Smooth muscle cell (in vitro differentiated cells): ENCODE measurements around the gene CCL22. TPM values are rescaled to one million over a fixed set of nuclear protein-coding genes. Genes with fewer than 3 reads are reported as not detected.

Source experiments
- DNase-seq: peaks from one replicate; lab custom pipeline; 2025; ENCODE audit not compliant: unreplicated experiment; lab: John Stamatoyannopoulos, UW
- H2AFZ ChIP-seq: fragments of 200-600 bp; sonication (generic); 2 replicates; pipeline ENCODE4 v1.6.0; 2016; ENCODE audit warnings: antibody characterized with exemption, low read depth, mild to moderate bottlenecking
- H3F3A ChIP-seq: fragments of 200-600 bp; sonication (generic); 2 replicates; pipeline ENCODE4 v1.6.0; 2017; ENCODE audit warnings: antibody characterized with exemption, low read depth
- H3K27ac ChIP-seq: fragments of 200-600 bp; sonication (generic); 2 replicates; pipeline ENCODE4 v1.5.1; 2016; ENCODE audit warnings: low read depth, mild to moderate bottlenecking
- H3K27me3 ChIP-seq: fragments of 200-600 bp; sonication (generic); 2 replicates; pipeline ENCODE4 v1.6.1; 2016; ENCODE audit warnings: low read depth, mild to moderate bottlenecking
- H3K36me3 ChIP-seq: fragments of 200-600 bp; sonication (generic); 2 replicates; pipeline ENCODE4 v1.5.1; 2016; ENCODE audit warnings: low read depth
- H3K4me1 ChIP-seq: fragments of 200-600 bp; sonication (generic); 2 replicates; pipeline ENCODE4 v1.5.1; 2016; ENCODE audit warnings: low read depth
- H3K4me2 ChIP-seq: fragments of 200-600 bp; sonication (generic); 2 replicates; pipeline ENCODE4 v1.6.0; 2016; ENCODE audit warnings: mild to moderate bottlenecking
- H3K4me3 ChIP-seq: fragments of 200-600 bp; sonication (generic); 2 replicates; pipeline ENCODE4 v1.5.1; 2016; ENCODE audit warnings: mild to moderate bottlenecking
- H3K79me2 ChIP-seq: fragments of 200-600 bp; sonication (generic); 2 replicates; pipeline ENCODE4 v1.6.0; 2016; ENCODE audit warnings: low read depth, mild to moderate bottlenecking
- H3K9ac ChIP-seq: fragments of 200-600 bp; sonication (generic); 2 replicates; pipeline ENCODE4 v1.6.0; 2016; ENCODE audit warnings: low read depth
- H3K9me3 ChIP-seq: fragments of 200-600 bp; sonication (generic); replicated peaks from 2 replicates; pipeline ENCODE4 v1.5.1; 2016; ENCODE audit warnings: low read depth
- H4K20me1 ChIP-seq: fragments of 200-600 bp; sonication (generic); 2 replicates; pipeline ENCODE4 v1.6.0; 2016; ENCODE audit warnings: low read depth
- CTCF ChIP-seq: fragments of 200-600 bp; sonication (generic); IDR thresholded peaks from 2 replicates; pipeline ENCODE4 v1.5.1; 2017; ENCODE audit warnings: borderline replicate concordance, mild to moderate bottlenecking, antibody characterized with exemption; ENCODE audit not compliant: insufficient read depth, poor library complexity, severe bottlenecking
- WGBS: methylation state at CpG from one replicate; pipeline ENCODE4 v1.1.7; 2016; ENCODE audit warnings: low lambda C conversion rate; 5-methylcytosine and 5-hydroxymethylcytosine counted together
- polyA plus RNA-seq: library from polyadenylated mRNA; unstranded; fragments of >200 nt; fragmentation: Nextera tagmentation; extraction: Ambion mirVana; gene quantifications from 2 replicates; pipeline ENCODE4 v1.2.1, GENCODE V29; 2016
- total RNA-seq: library from RNA; depleted of rRNA; stranded (reverse); fragments of >200 nt; gene quantifications from 2 replicates; pipeline ENCODE4 v1.2.3, GENCODE V29; 2014

CCL22 gene
- total RNA-seq (not detected in 2 replicates), polyA plus RNA-seq (not detected in 2 replicates)

GRCh38 chr16:57358527-57359095 is at the start of gene CCL22:
CCL22 (plus strand) TSS chr16:57358783; CDS start chr16:57358817, 34 bp downstream.
- Histone ChIP-seq H3K9ac (no peak within 1 kb of the TSS), H3K79me2 (no peaks in the 10 kb centered on the region), H3K9me3 (no peaks in the 10 kb centered on the region), H3K4me1 (no peaks in the 10 kb centered on the region), H4K20me1 (no peaks in the 10 kb centered on the region), H3K27me3 (no peaks in the 10 kb centered on the region), H2AFZ (no peak within 1 kb of the TSS), H3K4me2 (no peak within 1 kb of the TSS), H3K27ac (no peak within 1 kb of the TSS), H3F3A (no peaks in the 10 kb centered on the region), H3K36me3 (no peaks in the 10 kb centered on the region), H3K4me3 (no peak within 1 kb of the TSS)
- DNase-seq, result no peak
- no peak for TF ChIP-seq CTCF
- 87% methylated on average over 9 of the region's 9 CpGs for WGBS

- H3K27ac ChIP-seq, result no peak overlapping the region
- H3K4me1 ChIP-seq, result no peaks in the 10 kb centered on the region
- WGBS, result 60% methylated on average over 4 of the region's 4 CpGs
- H3K4me2 ChIP-seq, result no peak overlapping the region
- no peak for TF ChIP-seq CTCF
- H3K36me3 ChIP-seq, result no peaks in the 10 kb centered on the region
- no peaks in the 10 kb centered on the region for H3K9me3 ChIP-seq
- H3K4me3 ChIP-seq, result no peak overlapping the region
- no peaks in the 10 kb centered on the region for H3K27me3 ChIP-seq
- no peak overlapping the region for H3K9ac ChIP-seq
- H3F3A ChIP-seq, result peaks cover 6% of the 10 kb centered on the region
- DNase-seq, result no peak
- H2AFZ ChIP-seq, result no peak overlapping the region
- no peaks in the 10 kb centered on the region for H4K20me1 ChIP-seq
- H3K79me2 ChIP-seq, result no peaks in the 10 kb centered on the region
These were observed 47.8 kb upstream of the CCL22 start for GRCh38 chr16:57310801-57311200.

GRCh38 chr16:57313509-57313908 is 45.1 kb upstream of the CCL22 start:
- H3K9ac ChIP-seq, result no peak overlapping the region
- no peak overlapping the region for H3K4me3 ChIP-seq
- no peaks in the 10 kb centered on the region for H3K27me3 ChIP-seq
- H4K20me1 ChIP-seq, result no peaks in the 10 kb centered on the region
- 92% methylated on average over 2 of the region's 2 CpGs for WGBS
- no peaks in the 10 kb centered on the region for H3K4me1 ChIP-seq
- H3F3A ChIP-seq, result peaks cover 6% of the 10 kb centered on the region
- no peak for DNase-seq
- H3K36me3 ChIP-seq, result no peaks in the 10 kb centered on the region
- no peak for TF ChIP-seq CTCF
- H3K9me3 ChIP-seq, result no peaks in the 10 kb centered on the region
- no peak overlapping the region for H3K4me2 ChIP-seq
- no peaks in the 10 kb centered on the region for H3K79me2 ChIP-seq
- H2AFZ ChIP-seq, result no peak overlapping the region
- H3K27ac ChIP-seq, result no peak overlapping the region

GRCh38 chr16:57314161-57314785 is 44.3 kb upstream of the CCL22 start:
- Histone ChIP-seq H3K4me3 (no peak overlapping the region), H4K20me1 (no peaks in the 10 kb centered on the region), H3K36me3 (no peaks in the 10 kb centered on the region), H2AFZ (no peak overlapping the region), H3K4me2 (no peak overlapping the region), H3K9ac (no peak overlapping the region), H3F3A (peaks cover 6% of the 10 kb centered on the region), H3K79me2 (no peaks in the 10 kb centered on the region), H3K27me3 (no peaks in the 10 kb centered on the region), H3K4me1 (no peaks in the 10 kb centered on the region), H3K27ac (no peak overlapping the region), H3K9me3 (no peaks in the 10 kb centered on the region)
- no peak for TF ChIP-seq CTCF
- no peak for DNase-seq
- 96% methylated on average over 1 of the region's 1 CpG for WGBS
